ENCODE measurements around the gene ABAT.
"Not testable (repeated sequence)": the region's sequence is repeated elsewhere in the genome, so short reads cannot be mapped to it uniquely, and the experiment has no call there.

Gene ABAT

GRCh38 chr16:8682551-8683259 is 8.3 kb downstream of the ABAT start:
- DNase-seq (ENCODE audit: low read depth in 3 of 3), result no peak

- DNase-seq (ENCODE audit: low read depth in 3 of 3), result no peak
These were observed 9.2 kb downstream of the ABAT start for GRCh38 chr16:8683640-8684039.

GRCh38 chr16:8685617-8686016 is 11.2 kb downstream of the ABAT start:
- no peak for DNase-seq (ENCODE audit: low read depth in 3 of 3)

DNA sequence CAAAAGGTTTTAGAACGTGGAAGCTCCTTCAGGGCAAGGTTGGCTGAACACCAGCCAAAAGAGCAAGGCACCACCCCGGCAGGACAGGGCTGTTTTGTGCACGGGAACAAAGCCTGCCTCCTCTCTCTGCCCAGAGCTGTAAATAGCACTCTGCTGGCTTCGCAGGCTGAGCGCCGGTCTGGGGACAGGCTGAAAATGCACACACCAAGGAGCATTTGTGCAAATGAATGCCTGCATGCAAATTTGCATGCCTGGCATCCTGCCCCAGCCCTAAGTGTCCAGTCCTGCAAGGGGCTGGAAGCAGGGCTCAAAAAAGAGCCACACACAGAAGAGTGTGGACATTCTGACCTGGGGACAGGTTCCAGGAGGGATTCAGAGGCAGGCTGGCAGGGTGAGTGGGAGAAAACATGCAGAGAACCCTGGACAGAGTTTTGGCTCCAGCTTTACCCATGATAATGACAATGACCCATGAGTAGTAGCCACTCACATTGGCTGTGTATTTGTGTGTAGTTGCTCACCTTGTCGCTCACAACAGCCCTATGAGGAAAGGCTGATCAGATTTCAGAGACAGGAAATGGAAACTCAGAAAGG is 11.7 kb downstream of the ABAT start:
- no peak for DNase-seq (ENCODE audit: low read depth in 3 of 3)

DNA sequence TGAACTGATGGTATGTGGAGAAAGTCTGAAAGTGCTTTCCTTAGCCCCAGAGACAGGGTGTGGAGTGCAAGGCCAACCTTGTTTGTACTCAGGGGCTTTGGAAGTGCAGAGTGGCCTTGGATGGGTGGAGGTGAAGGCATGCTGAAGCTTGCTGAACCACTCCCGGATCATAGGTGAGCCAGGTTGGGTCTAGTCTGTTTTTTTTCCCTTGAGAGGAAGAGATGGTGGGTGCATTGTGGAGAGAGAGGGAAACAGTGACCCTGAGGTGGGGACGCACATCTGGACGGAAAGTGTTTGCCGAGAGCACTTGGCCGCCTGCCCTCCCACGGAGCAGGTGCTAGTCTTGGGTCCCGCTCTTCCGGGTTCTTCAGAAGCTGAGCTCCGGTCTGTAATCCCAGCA is 12.5 kb downstream of the ABAT start:
- no peak for DNase-seq (ENCODE audit: low read depth in 3 of 3)

DNA sequence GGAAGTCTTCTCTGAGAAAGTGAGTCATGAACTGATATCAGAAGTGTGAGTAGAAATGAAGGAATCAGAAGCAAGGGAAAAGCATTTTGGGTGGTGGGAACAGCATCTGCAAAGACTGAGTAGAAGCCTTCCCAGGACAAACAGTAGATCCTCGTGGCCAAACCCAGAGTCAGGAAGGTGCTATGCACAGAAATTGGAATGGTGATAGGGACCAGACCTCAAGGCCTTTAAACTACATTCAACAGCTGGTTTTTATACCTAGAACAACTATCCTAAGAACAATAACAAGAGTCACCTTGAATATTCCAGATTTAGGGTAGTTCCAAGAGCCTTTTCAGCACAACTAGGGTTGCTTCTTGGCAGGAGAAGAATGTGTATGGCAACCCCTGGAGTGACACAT is 15.3 kb downstream of the ABAT start:
- no peak for DNase-seq (ENCODE audit: low read depth in 3 of 3)

GRCh38 chr16:8691728-8692127 is 17.3 kb downstream of the ABAT start:
- DNase-seq (ENCODE audit: low read depth in 3 of 3), result no peak

GRCh38 chr16:8694795-8695728 is 20.6 kb downstream of the ABAT start:
- no peak for DNase-seq (ENCODE audit: low read depth in 3 of 3)

DNA sequence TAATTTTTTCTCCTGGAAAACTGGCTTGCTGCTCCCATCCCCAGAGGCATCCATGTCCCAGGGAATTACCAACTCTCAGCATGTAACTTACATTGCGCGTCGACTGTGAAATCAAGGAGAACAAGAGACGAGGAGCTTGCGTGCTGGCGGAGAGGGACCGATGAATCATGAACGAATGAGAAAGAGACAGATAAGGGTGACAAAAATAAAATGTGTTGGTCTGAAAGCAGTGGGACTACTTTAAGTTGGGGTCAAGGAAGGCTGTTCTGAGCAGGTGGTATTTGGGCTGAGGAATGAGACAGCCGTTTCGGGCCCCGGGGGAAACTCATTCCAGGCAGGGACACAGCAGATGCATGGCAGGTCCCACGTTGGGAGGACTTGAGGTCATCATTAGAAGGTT is 22.5 kb downstream of the ABAT start:
- DNase-seq (ENCODE audit: low read depth in 3 of 3), result no peak

GRCh38 chr16:8697965-8698364 is 23.5 kb downstream of the ABAT start:
- DNase-seq (ENCODE audit: low read depth in 3 of 3), result no peak

DNA sequence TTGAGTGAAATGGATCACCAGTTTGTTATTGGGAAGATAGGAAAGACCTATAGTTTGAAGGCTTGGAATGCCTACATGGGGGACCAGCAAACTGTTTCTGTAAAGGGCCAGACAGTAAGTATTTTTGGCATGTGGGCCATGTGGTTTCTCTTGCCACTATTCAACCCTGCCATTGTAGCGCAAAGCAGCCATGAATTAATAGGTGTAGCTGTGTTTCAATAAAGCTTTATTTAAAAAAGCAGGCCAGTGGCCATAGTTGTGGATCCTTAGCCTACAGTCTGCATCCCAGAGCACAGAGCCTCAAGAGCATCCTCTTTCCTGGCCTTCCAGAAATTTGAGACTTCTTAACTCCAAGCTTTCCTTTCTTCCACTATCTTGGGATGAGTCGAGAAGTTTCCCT is 29.3 kb downstream of the ABAT start:
- no peak for DNase-seq (ENCODE audit: low read depth in 3 of 3)

DNA sequence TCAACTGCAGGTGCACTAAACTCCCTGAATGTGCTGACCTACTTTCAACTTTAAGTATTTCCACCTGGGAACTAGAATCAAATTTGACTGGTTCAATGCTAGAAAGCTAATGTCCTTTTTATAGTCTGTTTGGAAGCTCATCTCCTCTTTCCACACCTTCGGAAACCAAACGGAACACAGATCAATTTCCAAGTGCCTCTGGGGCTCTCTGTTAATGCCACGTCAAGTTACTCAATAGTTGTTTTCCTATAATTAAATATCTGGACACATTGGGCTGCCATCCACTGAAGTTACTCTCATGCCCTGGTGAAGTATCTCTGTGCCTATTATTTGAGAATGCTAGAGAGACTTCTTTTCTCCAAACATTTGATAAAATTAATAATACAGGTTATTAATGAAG is 29.7 kb downstream of the ABAT start:
- DNase-seq (ENCODE audit: low read depth in 3 of 3), result no peak

- DNase-seq (ENCODE audit: low read depth in 3 of 3), result not testable (repeated sequence)
These were observed 30.8 kb downstream of the ABAT start for GRCh38 chr16:8705100-8705822.

GRCh38 chr16:8708536-8708935 is 34.1 kb downstream of the ABAT start:
- no peak for DNase-seq (ENCODE audit: low read depth in 3 of 3)

- DNase-seq (ENCODE audit: low read depth in 3 of 3), result no peak
These were observed 38.4 kb downstream of the ABAT start for GRCh38 chr16:8712589-8713361.

DNA sequence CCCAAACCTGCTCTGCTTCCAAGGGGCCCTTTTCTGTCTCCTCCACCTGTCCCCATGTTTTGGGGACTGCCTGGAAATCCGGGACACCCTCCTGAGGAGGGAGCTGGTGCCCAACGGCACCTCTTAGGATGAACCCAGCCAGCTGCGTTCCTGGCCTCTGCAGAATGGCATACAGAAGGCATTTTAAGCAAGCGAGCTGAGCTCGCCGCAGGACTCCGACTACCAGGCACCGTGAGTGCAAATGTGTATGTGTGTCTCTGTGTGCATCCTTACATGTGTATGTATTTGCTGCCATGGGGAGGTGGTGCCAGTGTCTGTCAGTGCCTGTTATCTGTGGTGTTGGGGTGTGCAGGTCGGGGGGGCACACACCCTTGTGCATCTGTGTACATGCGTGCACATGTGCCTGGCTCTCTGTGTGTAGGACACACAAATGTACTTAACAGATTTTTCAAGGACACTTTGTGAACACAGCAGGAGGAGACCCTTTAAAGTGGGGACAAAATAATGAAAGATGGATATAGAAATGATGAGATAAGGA is 39.3 kb downstream of the ABAT start:
- no peak for DNase-seq (ENCODE audit: low read depth in 3 of 3)

- no peak for DNase-seq (ENCODE audit: low read depth in 3 of 3)
These were observed 39.8 kb downstream of the ABAT start for GRCh38 chr16:8714174-8714573.

DNA sequence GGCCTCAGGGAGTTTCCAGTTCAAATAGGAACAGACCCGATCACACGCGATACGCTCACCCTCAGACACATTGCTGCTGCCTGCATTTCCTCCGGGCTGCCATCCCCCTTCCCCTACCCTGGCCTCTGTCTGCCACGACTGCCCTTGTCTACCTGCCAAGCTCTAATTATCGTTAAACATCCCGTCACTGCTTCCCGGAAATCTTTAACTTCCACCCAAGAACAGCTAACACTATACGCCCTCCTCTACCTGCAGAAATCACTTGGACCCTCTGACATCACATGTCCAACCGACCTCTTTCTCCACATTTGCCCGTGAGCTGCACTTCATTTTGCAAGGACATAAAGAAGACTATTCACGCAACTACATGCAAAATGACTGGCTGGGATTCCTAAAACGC is 40.4 kb downstream of the ABAT start:
- no peak for DNase-seq (ENCODE audit: low read depth in 3 of 3)

DNA sequence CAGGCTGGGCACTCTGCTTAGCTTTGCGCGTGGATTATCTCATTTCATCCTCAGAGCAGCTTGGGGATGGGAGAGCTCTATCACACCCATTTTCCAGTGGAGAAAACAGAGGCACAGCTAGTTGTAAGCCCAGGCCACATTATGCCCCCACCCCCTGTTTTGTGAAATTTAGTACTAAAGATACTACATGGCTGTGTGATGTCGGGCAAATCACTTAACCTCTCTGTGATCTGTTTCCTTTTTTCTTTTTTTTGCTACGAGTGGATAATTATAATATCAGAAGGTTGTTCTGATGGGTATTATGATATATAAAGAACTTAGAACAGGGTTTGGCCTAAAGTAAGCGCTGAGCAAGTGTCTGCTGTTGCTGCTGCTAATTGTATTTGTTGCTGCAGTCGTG is 41.6 kb downstream of the ABAT start:
- no peak for DNase-seq (ENCODE audit: low read depth in 3 of 3)

GRCh38 chr16:8716592-8716991 is 42.2 kb downstream of the ABAT start:
- DNase-seq (ENCODE audit: low read depth in 3 of 3), result no peak

DNA sequence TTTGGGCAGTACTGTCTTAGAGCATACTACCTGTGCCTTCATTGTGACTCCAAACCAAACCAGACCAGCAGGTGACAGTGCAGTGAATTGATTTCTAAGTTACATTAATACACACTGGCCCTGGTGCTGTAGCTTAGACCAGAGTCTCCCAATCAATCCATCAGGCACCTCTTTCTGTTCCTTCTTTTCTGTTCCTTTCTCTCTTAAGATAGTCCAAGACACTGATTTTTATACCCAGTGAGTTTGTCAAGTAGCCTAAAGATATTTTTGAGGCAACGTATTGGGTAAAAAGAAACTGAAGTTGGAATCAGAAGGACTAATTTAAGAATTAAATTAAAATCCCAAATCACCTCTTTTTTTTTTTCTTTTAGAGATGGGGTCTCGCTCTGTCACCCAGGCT is 43.1 kb downstream of the ABAT start:
- DNase-seq (ENCODE audit: low read depth in 3 of 3), result no peak

Data from stimulated activated CD4-positive, alpha-beta T cell treated with anti-CD3 and anti-CD28 coated beads, TNF-alpha, amount 100 ng/mL, for 48 hours (primary cell).